Natural killer cell (primary cell): ENCODE data around the gene KLK12. TPM values are rescaled to one million over a fixed set of nuclear protein-coding genes. Genes with fewer than 3 reads are reported as not detected.

ENCODE experiments used
- ATAC-seq, 3 donors: fragments of 150-1000 bp in 2 of 3; fragments of 200-7000 bp in 1 of 3; cut with Tn5 transposase; 1 replicate in 1 of 3; 2 replicates in 2 of 3; pipeline ENCODE4 v1.10.0; 2021; ENCODE audit warnings: mild to moderate bottlenecking in 2 of 3, moderate library complexity in 2 of 3
- DNase-seq, 2 donors: peaks; one replicate each; pipeline versions ENCODE4 v3.0.0 to v3.0.0-alpha.2; 2013 to 2021; ENCODE audit warnings: mixed read lengths in 1 of 2
- H3K27ac ChIP-seq: one replicate; pipeline ENCODE4 v1.5.1; 2013; ENCODE audit warnings: mild to moderate bottlenecking, low read length
- H3K27me3 ChIP-seq: one replicate; pipeline ENCODE4 v1.6.1; 2013; ENCODE audit warnings: low read length; ENCODE audit not compliant: control insufficient read depth, insufficient read depth
- H3K36me3 ChIP-seq: one replicate; pipeline ENCODE4 v1.6.1; 2013; ENCODE audit warnings: low read length; ENCODE audit not compliant: control insufficient read depth, insufficient read depth
- H3K4me1 ChIP-seq: one replicate; pipeline ENCODE4 v1.6.1; 2013; ENCODE audit warnings: low read length; ENCODE audit not compliant: control insufficient read depth, insufficient read depth
- H3K4me3 ChIP-seq: one replicate; pipeline ENCODE4 v1.5.1; 2013; ENCODE audit warnings: low read length
- H3K9me3 ChIP-seq: one replicate; pipeline ENCODE4 v1.6.1; 2013; ENCODE audit warnings: low read length; ENCODE audit not compliant: control insufficient read depth, insufficient read depth
- H3K27ac Mint-ChIP-seq, 2 donors: one replicate each; pipeline ENCODE4 v1.8.0; 2022; ENCODE audit warnings: mild to moderate bottlenecking in 2 of 2, mixed read lengths in 2 of 2, moderate library complexity in 1 of 2
- H3K27me3 Mint-ChIP-seq, 2 donors: one replicate each; pipeline ENCODE4 v1.8.0; 2022; ENCODE audit warnings: low read depth in 2 of 2, mixed read lengths in 2 of 2
- H3K36me3 Mint-ChIP-seq: one replicate; pipeline ENCODE4 v1.8.0; 2022; ENCODE audit warnings: mixed read lengths
- H3K4me1 Mint-ChIP-seq, 2 donors: one replicate each; pipeline ENCODE4 v1.8.0; 2022; ENCODE audit warnings: mixed read lengths in 2 of 2
- H3K4me3 Mint-ChIP-seq: one replicate; pipeline ENCODE4 v1.8.0; 2022; ENCODE audit warnings: mild to moderate bottlenecking, moderate library complexity, mixed read lengths
- H3K9me3 Mint-ChIP-seq, 2 donors: one replicate each; pipeline ENCODE4 v1.8.0; 2022; ENCODE audit warnings: mixed read lengths in 2 of 2
- CTCF ChIP-seq: fragments of 200-600 bp; IDR thresholded peaks from one replicate; pipeline ENCODE4 v1.8.0; 2022; ENCODE audit warnings: antibody characterized with exemption
- WGBS: methylation state at CpG from one replicate; pipeline ENCODE4 v1.1.7; 2013; ENCODE audit warnings: missing lambda C conversion rate; ENCODE audit not compliant: insufficient coverage; 5-methylcytosine and 5-hydroxymethylcytosine counted together
- intact Hi-C: fragments of 100-400 bp; cut with micrococcal nuclease; formaldehyde crosslinking; loops from one replicate; pipeline ENCODE4 v1.14.2; 2022
- total RNA-seq, 4 donors: library from RNA; stranded (reverse); fragments of 120-200 nt in 1 of 4; gene quantifications; one replicate each; pipeline versions ENCODE4 v1.2.3 to v1.2.4, GENCODE V29; 2013 to 2022

The KLK12 gene
- total RNA-seq, 3 donors from 2014 or later (not counting 1 experiment from before 2014, with no cell fraction given): not detected

- Mint-ChIP-seq H3K4me3 (no peak overlapping the region), H3K9me3 (no peaks in the 10 kb centered on the region), H3K27me3 (peaks cover 35 to 45% of the 10 kb centered on the region in 2 donors), H3K27ac (no peak overlapping the region), H3K36me3 (no peaks in the 10 kb centered on the region), H3K4me1 (peaks cover 0 to 6% of the 10 kb centered on the region in 2 donors)
- H3K27me3 ChIP-seq: peaks cover 5% of the 10 kb centered on the region
- ATAC-seq: no peak
- WGBS: 46% methylated on average over 16 of the region's 16 CpGs
- H3K4me3 ChIP-seq: no peak overlapping the region
- no peaks in the 10 kb centered on the region for H3K9me3 ChIP-seq
- H3K4me1 ChIP-seq: no peaks in the 10 kb centered on the region
- H3K27ac ChIP-seq: no peak overlapping the region
- intact Hi-C loops: no loop called here
- no peaks in the 10 kb centered on the region for H3K36me3 ChIP-seq
- TF ChIP-seq CTCF: no peak
- DNase-seq: no peak
Observed at GRCh38 chr19:51000981-51001380, 33.8 kb downstream of the KLK12 start.

- TF ChIP-seq CTCF: no peak
- Mint-ChIP-seq H3K4me1 (peaks cover 0 to 6% of the 10 kb centered on the region in 2 donors), H3K4me3 (no peak overlapping the region), H3K27ac (no peak overlapping the region), H3K9me3 (no peaks in the 10 kb centered on the region), H3K27me3 (peaks cover 34 to 45% of the 10 kb centered on the region in 2 donors), H3K36me3 (no peaks in the 10 kb centered on the region)
- H3K4me1 ChIP-seq: no peaks in the 10 kb centered on the region
- peaks cover 5% of the 10 kb centered on the region for H3K27me3 ChIP-seq
- intact Hi-C loops: no loop called here
- no peaks in the 10 kb centered on the region for H3K9me3 ChIP-seq
- H3K4me3 ChIP-seq: no peak overlapping the region
- ATAC-seq (no peak), DNase-seq (no peak)
- 88% methylated on average over 10 of the region's 10 CpGs for WGBS
- H3K27ac ChIP-seq: no peak overlapping the region
- H3K36me3 ChIP-seq: no peaks in the 10 kb centered on the region
Observed at GRCh38 chr19:51000426-51000825, 34.4 kb downstream of the KLK12 start.

DNA sequence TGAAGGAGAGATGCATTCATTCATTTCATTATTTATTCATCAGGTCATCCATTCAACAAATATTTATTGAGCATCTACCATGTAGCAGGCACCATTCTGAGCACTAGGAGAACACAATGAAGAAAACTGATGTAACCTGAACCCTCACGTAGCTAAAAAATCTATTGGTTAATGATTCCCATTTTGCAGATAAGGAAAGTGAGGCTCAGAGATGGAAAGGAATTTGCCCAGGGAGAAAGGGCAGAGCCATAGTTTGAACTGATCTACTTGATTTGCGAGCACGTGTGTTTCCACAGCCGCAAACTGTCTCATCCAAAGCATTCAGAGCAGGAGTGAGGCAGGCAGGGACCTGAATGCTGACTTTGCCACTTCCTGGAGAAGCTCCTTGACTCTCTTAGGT, 36.1 kb downstream of the KLK12 start:
- no peaks in the 10 kb centered on the region for H3K4me1 ChIP-seq
- H3K9me3 ChIP-seq: no peaks in the 10 kb centered on the region

More for the DNA sequence above, 36.1 kb downstream of the KLK12 start:
- no peak overlapping the region for H3K27ac ChIP-seq
- no peaks in the 10 kb centered on the region for H3K9me3 Mint-ChIP-seq
- H3K36me3 Mint-ChIP-seq: no peaks in the 10 kb centered on the region
- DNase-seq: no peak
- peaks cover 5% of the 10 kb centered on the region for H3K27me3 ChIP-seq
- H3K4me3 Mint-ChIP-seq: no peak overlapping the region
- WGBS: 84% methylated on average over 4 of the region's 4 CpGs
- H3K36me3 ChIP-seq: no peaks in the 10 kb centered on the region
- intact Hi-C loops: no loop called here
- H3K27ac Mint-ChIP-seq: no peak overlapping the region
- peaks cover 0 to 6% of the 10 kb centered on the region in 2 donors for H3K4me1 Mint-ChIP-seq
- peaks cover 30 to 37% of the 10 kb centered on the region in 2 donors for H3K27me3 Mint-ChIP-seq
- no peak for ATAC-seq
- no peak overlapping the region for H3K4me3 ChIP-seq
- TF ChIP-seq CTCF: no peak
